ENCODE results near the gene SVEP1.
"Not testable (repeated sequence)": the region's sequence is repeated elsewhere in the genome, so short reads cannot be mapped to it uniquely, and the experiment has no call there.

The SVEP1 gene

GRCh38 chr9:110559869-110560268, 19.7 kb downstream of the SVEP1 start:
- Mint-ChIP-seq H3K4me1 (no peaks in the 10 kb centered on the region), H3K4me3 (no peak overlapping the region)

DNA sequence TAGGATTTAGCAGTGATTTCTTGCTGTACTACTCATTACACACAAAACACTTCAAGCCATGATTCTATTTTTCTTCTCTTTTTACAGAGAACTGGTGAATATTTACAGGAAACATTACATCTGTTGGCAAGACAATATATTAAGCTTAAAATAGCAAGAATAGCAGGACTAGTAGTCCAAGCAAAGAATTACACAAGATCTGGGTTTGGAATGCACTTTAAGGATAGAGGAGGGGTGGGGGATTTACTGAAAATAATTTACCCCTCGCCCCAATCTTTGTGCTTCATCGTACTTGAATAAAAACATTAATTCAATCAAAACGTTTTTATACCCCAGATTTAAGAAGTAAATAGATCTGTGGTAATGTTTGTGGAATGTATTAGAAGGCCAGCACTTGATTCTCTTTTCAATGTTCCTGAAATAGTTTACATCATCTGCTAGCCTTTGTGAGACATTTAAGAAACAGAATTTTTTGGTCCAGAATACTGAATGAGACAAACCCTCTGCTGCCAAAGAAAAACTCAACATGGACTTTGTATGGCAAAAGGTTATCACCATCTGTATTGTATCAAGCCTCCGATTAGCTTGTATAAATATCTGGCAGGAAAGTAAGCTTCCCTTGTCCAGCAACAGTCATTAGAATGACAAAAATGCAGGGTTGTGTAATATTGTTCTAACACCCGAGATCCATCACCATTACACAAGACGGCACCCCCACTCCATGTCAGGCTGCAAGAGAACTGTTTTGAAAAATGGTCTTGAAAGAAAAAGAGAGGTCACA, 23.8 kb downstream of the SVEP1 start:
- H3K4me1 Mint-ChIP-seq = no peaks in the 10 kb centered on the region
- H3K9me3 Mint-ChIP-seq = no peaks in the 10 kb centered on the region
- no peak overlapping the region for H3K4me3 Mint-ChIP-seq
- H3K27me3 Mint-ChIP-seq = peaks cover 0 to 5% of the 10 kb centered on the region in 2 donors
- ATAC-seq (replicated peaks) (no peak), DNase-seq (no peak)
- H3K27ac Mint-ChIP-seq = no peak overlapping the region
- H3K36me3 Mint-ChIP-seq = no peaks in the 10 kb centered on the region

More at GRCh38 chr9:110559869-110560268, 19.7 kb downstream of the SVEP1 start:
- Mint-ChIP-seq H3K27ac (no peak overlapping the region), H3K27me3 (peaks cover 0 to 4% of the 10 kb centered on the region in 2 donors), H3K36me3 (no peaks in the 10 kb centered on the region), H3K9me3 (no peaks in the 10 kb centered on the region)
- DNase-seq (no peak), ATAC-seq (replicated peaks) (no peak)

GRCh38 chr9:110546411-110546871, 33.1 kb downstream of the SVEP1 start:
- no peak overlapping the region for H3K4me3 Mint-ChIP-seq
- no peaks in the 10 kb centered on the region for H3K4me1 Mint-ChIP-seq
- DNase-seq = no peak
- no peak overlapping the region for H3K27ac Mint-ChIP-seq
- no peaks in the 10 kb centered on the region for H3K36me3 Mint-ChIP-seq
- no peaks in the 10 kb centered on the region for H3K27me3 Mint-ChIP-seq
- no peak for ATAC-seq (replicated peaks)
- no peaks in the 10 kb centered on the region for H3K9me3 Mint-ChIP-seq

DNA sequence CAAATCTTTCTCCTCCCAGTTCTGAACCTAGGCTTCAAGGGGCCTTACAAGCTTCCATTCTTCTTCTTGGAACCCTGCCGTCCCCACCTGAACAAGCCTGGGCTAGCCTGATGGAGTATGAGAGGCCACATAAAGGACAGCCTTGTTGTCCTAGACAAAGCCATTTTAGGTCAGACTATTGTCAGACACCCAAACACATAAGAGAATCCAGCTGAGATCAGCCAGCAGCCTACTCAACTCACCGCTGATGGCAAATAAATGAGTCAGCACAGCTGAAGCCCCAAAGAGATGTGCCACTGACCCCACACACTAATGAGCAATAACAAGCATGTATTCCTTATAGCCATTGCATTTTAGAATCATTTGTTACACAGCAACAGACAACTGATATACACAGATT, 33.8 kb downstream of the SVEP1 start:
- Mint-ChIP-seq H3K4me3 (no peak overlapping the region), H3K27ac (no peak overlapping the region), H3K27me3 (no peaks in the 10 kb centered on the region), H3K4me1 (no peaks in the 10 kb centered on the region), H3K36me3 (no peaks in the 10 kb centered on the region), H3K9me3 (no peaks in the 10 kb centered on the region)
- no peak for ATAC-seq (replicated peaks)
- DNase-seq = no peak

GRCh38 chr9:110543631-110544051, 35.9 kb downstream of the SVEP1 start:
- DNase-seq (no peak), ATAC-seq (replicated peaks) (no peak)
- Mint-ChIP-seq H3K4me1 (no peaks in the 10 kb centered on the region), H3K27me3 (peaks cover 0 to 3% of the 10 kb centered on the region in 2 donors), H3K9me3 (no peaks in the 10 kb centered on the region), H3K4me3 (no peak overlapping the region), H3K36me3 (no peaks in the 10 kb centered on the region), H3K27ac (no peak overlapping the region)

- no peak overlapping the region for H3K27ac Mint-ChIP-seq
- no peak for DNase-seq
- ATAC-seq (replicated peaks) = no peak
These were observed 37.6 kb downstream of the SVEP1 start for GRCh38 chr9:110541950-110542349.

DNA sequence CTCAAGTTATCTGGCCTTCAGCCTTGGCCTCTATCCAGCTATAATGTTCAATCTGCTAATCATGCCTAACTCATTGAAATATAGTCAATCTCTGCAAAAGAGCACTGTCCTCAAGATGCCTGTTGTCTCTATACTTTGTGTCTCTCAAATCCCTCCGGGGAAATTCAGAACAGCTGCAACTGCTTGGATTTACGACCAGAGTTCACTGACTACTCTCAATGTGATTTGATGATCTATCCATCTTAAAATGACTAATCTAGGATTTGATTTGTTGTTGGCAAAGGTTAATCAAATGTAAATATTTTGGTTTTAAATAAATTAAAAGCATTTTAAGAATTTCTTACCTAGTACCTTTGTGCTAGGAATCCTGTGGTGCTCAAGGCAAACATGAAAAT, 40.9 kb downstream of the SVEP1 start:
- ATAC-seq (replicated peaks) = no peak
- no peak for DNase-seq
- no peak overlapping the region for H3K4me3 Mint-ChIP-seq

More at GRCh38 chr9:110541950-110542349, 37.6 kb downstream of the SVEP1 start:
- H3K4me3 Mint-ChIP-seq = no peak overlapping the region
- H3K4me1 Mint-ChIP-seq = no peaks in the 10 kb centered on the region
- no peaks in the 10 kb centered on the region for H3K9me3 Mint-ChIP-seq
- no peaks in the 10 kb centered on the region for H3K36me3 Mint-ChIP-seq
- H3K27me3 Mint-ChIP-seq = peaks cover 0 to 3% of the 10 kb centered on the region in 2 donors

DNA sequence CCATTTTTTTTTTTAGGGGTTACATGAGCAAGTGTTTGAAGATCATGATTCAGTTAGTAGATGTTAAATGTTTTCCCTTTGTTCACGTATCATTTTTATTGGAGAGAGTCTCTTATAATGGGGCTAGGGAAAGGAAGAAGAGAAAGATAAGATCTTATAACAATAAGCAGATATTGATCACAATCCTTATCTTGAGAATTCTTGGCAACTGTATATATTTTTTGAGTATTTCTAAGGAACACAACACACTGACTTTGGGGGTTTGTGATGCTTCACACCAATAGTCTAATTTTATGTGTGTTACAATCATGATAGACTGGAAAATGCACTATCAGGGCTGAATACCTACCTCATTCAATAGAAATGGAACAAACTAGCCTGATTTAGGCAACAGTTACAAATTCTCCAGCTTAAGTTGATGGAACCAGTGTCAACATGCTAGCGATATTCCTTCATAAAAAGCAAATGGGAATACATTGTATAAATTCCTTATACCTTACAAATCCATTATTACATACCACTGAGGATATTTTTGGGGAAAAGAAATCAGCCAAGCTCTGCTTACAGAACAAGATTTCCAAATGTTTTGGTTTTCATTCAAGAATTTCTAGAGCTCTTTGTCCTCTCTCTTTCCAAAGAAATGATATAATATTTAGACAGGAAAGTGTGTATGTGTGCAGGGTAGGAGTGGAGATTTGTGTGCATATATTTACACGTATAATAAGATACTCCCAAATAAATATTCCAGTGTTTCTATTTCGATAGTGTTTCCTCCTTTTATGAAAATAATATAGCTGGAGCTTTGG, 41.5 kb downstream of the SVEP1 start:
- no peak overlapping the region for H3K27ac Mint-ChIP-seq
- peaks cover 0 to 6% of the 10 kb centered on the region in 2 donors for H3K9me3 Mint-ChIP-seq
- ATAC-seq (replicated peaks) = no peak
- H3K27me3 Mint-ChIP-seq = peaks cover 0 to 9% of the 10 kb centered on the region in 2 donors
- no peak for DNase-seq
- H3K36me3 Mint-ChIP-seq = no peaks in the 10 kb centered on the region
- no peaks in the 10 kb centered on the region for H3K4me1 Mint-ChIP-seq
- no peak overlapping the region for H3K4me3 Mint-ChIP-seq

More for the DNA sequence above, 40.9 kb downstream of the SVEP1 start:
- Mint-ChIP-seq H3K9me3 (peaks cover 0 to 6% of the 10 kb centered on the region in 2 donors), H3K27me3 (peaks cover 0 to 9% of the 10 kb centered on the region in 2 donors), H3K36me3 (no peaks in the 10 kb centered on the region), H3K27ac (no peak overlapping the region), H3K4me1 (no peaks in the 10 kb centered on the region)

- Mint-ChIP-seq H3K27ac (no peak overlapping the region), H3K4me3 (no peak overlapping the region), H3K9me3 (peaks cover 0 to 6% of the 10 kb centered on the region in 2 donors), H3K36me3 (no peaks in the 10 kb centered on the region), H3K4me1 (no peaks in the 10 kb centered on the region), H3K27me3 (peaks cover 0 to 9% of the 10 kb centered on the region in 2 donors)
- ATAC-seq (replicated peaks) (no peak), DNase-seq (no peak)
These were observed 42.7 kb downstream of the SVEP1 start for GRCh38 chr9:110536822-110537221.

DNA sequence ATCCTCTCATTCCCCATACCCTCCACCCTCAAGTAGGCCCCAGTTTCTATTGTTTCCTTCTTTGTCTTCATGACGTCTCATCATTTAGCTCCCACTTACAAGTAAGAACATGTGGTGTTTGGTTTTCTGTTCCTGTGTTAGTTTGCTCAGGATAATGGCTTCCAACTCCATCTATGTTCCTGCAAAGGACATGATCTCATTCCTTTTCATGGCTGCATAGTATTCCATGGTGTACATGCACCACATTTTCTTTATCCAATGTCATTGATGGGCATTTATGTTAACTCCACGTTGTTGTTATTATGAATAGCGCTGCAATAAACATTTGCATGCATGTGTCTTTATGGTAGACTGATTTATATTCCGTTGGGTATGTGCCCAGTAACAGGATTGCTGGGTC, 45.4 kb downstream of the SVEP1 start:
- H3K27ac Mint-ChIP-seq; H3K4me1 Mint-ChIP-seq; H3K4me3 Mint-ChIP-seq; H3K9me3 Mint-ChIP-seq; DNase-seq; H3K27me3 Mint-ChIP-seq; H3K36me3 Mint-ChIP-seq; ATAC-seq (replicated peaks): not testable (repeated sequence)

- Mint-ChIP-seq H3K27me3 (peaks cover 7 to 9% of the 10 kb centered on the region in 2 donors), H3K4me3 (no peak overlapping the region), H3K36me3 (no peaks in the 10 kb centered on the region), H3K27ac (no peak overlapping the region), H3K9me3 (peaks cover 7 to 8% of the 10 kb centered on the region in 2 donors), H3K4me1 (no peaks in the 10 kb centered on the region)
- DNase-seq (no peak), ATAC-seq (replicated peaks) (no peak)
These were observed 46.5 kb downstream of the SVEP1 start for GRCh38 chr9:110532908-110533665.

- Mint-ChIP-seq H3K4me3 (no peak overlapping the region), H3K27ac (no peak overlapping the region), H3K36me3 (no peaks in the 10 kb centered on the region), H3K4me1 (no peaks in the 10 kb centered on the region), H3K9me3 (peaks cover 7 to 8% of the 10 kb centered on the region in 2 donors), H3K27me3 (peaks cover 7 to 9% of the 10 kb centered on the region in 2 donors)
- DNase-seq = no peak
- no peak for ATAC-seq (replicated peaks)
These were observed 47.8 kb downstream of the SVEP1 start for GRCh38 chr9:110531776-110532175.

GRCh38 chr9:110531241-110531640, 48.3 kb downstream of the SVEP1 start:
- H3K27me3 Mint-ChIP-seq; ATAC-seq (replicated peaks); H3K9me3 Mint-ChIP-seq; DNase-seq; H3K4me3 Mint-ChIP-seq; H3K27ac Mint-ChIP-seq; H3K4me1 Mint-ChIP-seq; H3K36me3 Mint-ChIP-seq: not testable (repeated sequence)

DNA sequence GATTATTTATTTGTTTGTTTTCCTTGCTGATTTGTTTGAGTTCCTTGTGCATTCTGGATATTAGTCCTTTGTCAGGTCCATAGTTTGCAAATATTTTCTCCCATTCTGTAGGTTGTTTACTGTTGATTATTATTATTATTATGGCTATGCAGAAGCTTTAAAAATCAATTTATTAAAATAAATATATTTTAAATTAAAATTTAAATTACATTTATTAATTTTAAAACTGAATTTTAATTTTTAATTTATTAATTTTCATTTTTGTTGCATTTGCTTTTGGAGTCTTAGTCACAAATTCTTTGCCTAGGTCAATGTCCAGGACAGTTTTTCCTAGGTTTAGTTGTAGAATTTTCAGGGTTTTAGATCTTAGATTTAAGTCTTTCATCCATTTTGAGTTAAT, 50.9 kb downstream of the SVEP1 start:
- Mint-ChIP-seq H3K9me3 (peaks cover 2 to 7% of the 10 kb centered on the region in 2 donors), H3K4me3 (no peak overlapping the region), H3K27me3 (peaks cover 5 to 7% of the 10 kb centered on the region in 2 donors), H3K36me3 (no peaks in the 10 kb centered on the region), H3K27ac (no peak overlapping the region), H3K4me1 (no peaks in the 10 kb centered on the region)
- no peak for ATAC-seq (replicated peaks)
- DNase-seq = no peak

Measured in stimulated activated naive B cell treated with anti-CD40 and anti-IgM and Interleukin-4, amounts not matched to agents 10 μg/mL and 1 μg/mL and 100 μg/mL, for 72 hours (primary cell).